ENCODE measurements around the gene MFAP5.
A peak's percentile ranks its signal among the peaks of the same experiment; 100 is the strongest.

MFAP5 gene

DNA sequence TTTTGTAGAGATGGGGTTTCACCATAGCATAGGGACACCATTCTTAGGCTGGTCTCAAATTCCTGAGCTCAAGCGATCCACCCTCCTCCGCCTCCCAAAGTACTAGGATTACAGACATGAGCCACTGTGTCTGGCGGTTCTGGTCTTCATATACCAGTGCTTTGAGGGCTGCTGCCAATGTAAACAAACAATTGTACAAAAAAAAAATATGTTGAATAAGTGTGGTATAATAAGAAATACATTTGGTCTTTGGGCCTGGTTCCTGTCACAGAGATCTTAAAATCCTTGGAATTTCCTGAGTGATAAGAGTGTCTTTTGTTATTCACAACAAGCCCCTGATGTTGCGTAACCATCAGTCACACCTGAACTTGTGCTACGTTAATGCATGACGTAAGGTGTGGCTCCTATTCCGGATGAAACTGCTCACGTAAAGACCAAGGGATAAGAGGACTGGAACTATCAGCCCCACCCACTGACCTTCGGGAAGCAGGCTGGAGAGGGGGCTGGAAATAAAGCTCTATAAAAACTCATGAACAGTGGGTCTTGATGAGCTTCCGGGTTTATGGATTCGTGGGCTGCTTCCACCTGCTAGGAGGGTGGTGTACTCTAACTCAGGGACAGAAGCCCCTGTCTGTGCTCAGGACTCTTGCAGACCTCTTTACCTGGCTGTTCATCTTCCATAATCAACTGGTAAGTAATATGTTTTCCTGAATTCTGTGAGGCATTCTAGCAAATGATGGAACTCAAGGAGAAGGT, 18.7 kb upstream of the MFAP5 start:
- no peaks in the 10 kb centered on the region for H3K36me3 ChIP-seq
- H3K9me3 ChIP-seq (ENCODE audit: severe bottlenecking) = no peaks in the 10 kb centered on the region
- peaks cover 34% of the 10 kb centered on the region for H3K27me3 ChIP-seq (ENCODE audit: insufficient read depth, low read depth, severe bottlenecking)
- DNase-seq = no peak
- TF ChIP-seq CTCF (IDR thresholded peaks at IDR 0.05; ENCODE audit: low read depth, low read length) = no peak
- no peak overlapping the region for H3K4me3 ChIP-seq (ENCODE audit: low read depth, low read length)
- no peak overlapping the region for H3K27ac ChIP-seq

DNA sequence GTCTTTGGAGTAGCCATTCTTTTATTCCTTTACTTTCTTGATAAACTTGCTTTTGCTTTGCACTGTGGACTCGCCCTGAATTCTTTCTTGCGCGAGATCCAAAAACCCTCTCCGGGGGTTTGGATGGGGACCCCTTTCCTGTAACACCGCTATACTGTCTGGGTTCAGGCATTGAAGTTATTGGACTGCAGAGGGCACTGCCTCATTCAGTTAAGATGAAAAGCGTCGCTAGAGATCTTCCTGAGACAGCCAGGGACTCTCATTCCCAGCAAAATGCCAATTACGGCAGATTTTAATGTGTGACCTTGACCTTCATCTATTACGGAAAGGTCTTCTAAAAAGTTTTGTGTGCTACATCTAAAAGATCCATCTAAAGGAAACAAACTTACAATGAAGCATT, 17.9 kb upstream of the MFAP5 start:
- peak; percentile 45; the same call in 1 of the 2 replicates for TF ChIP-seq CTCF (IDR thresholded peaks at IDR 0.05; ENCODE audit: low read depth, low read length)
- Histone ChIP-seq H3K4me3 (ENCODE audit: low read depth, low read length) (no peak overlapping the region), H3K27me3 (ENCODE audit: insufficient read depth, low read depth, severe bottlenecking) (peaks cover 34% of the 10 kb centered on the region), H3K36me3 (no peaks in the 10 kb centered on the region), H3K9me3 (ENCODE audit: severe bottlenecking) (no peaks in the 10 kb centered on the region), H3K27ac (no peak overlapping the region)
- DNase-seq = no peak

GRCh38 chr12:8678661-8679111, 16.1 kb upstream of the MFAP5 start:
- peaks cover 42% of the 10 kb centered on the region for H3K27me3 ChIP-seq (ENCODE audit: insufficient read depth, low read depth, severe bottlenecking)
- DNase-seq = no peak
- TF ChIP-seq CTCF (IDR thresholded peaks at IDR 0.05; ENCODE audit: low read depth, low read length) = no peak
- no peaks in the 10 kb centered on the region for H3K36me3 ChIP-seq
- H3K4me3 ChIP-seq (ENCODE audit: low read depth, low read length) = no peak overlapping the region
- H3K27ac ChIP-seq = no peak overlapping the region
- H3K9me3 ChIP-seq (ENCODE audit: severe bottlenecking) = no peaks in the 10 kb centered on the region

GRCh38 chr12:8677362-8677761, 14.7 kb upstream of the MFAP5 start:
- H3K9me3 ChIP-seq (ENCODE audit: severe bottlenecking) = no peaks in the 10 kb centered on the region
- TF ChIP-seq CTCF (IDR thresholded peaks at IDR 0.05; ENCODE audit: low read depth, low read length) = no peak
- no peak overlapping the region for H3K4me3 ChIP-seq (ENCODE audit: low read depth, low read length)
- peak; percentile 46 for DNase-seq
- no peaks in the 10 kb centered on the region for H3K36me3 ChIP-seq
- H3K27ac ChIP-seq = no peak overlapping the region
- peaks cover 47% of the 10 kb centered on the region for H3K27me3 ChIP-seq (ENCODE audit: insufficient read depth, low read depth, severe bottlenecking)

DNA sequence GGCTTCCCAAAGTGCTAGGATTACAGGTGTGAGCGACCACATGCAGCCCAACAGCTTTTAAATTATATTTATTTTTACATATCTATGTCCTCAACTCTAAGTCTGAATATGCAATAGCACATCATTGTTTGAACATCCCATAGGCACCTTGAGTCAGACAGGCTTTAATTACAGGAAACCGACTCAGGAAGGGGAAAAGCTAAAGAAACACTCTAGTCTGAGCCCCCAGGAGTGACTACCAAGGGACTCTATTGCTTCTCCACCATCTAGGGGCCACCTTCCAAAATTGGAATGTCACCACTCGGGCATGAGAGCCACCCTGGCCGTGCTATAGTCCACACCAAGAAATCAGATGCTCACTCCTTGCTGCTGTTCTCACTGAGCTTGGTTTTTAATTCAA, 14.0 kb upstream of the MFAP5 start:
- Histone ChIP-seq H3K4me3 (ENCODE audit: low read depth, low read length) (no peak overlapping the region), H3K27me3 (ENCODE audit: insufficient read depth, low read depth, severe bottlenecking) (peaks cover 48% of the 10 kb centered on the region), H3K9me3 (ENCODE audit: severe bottlenecking) (no peaks in the 10 kb centered on the region), H3K27ac (no peak overlapping the region), H3K36me3 (no peaks in the 10 kb centered on the region)
- TF ChIP-seq CTCF (IDR thresholded peaks at IDR 0.05; ENCODE audit: low read depth, low read length) = no peak
- no peak for DNase-seq

DNA sequence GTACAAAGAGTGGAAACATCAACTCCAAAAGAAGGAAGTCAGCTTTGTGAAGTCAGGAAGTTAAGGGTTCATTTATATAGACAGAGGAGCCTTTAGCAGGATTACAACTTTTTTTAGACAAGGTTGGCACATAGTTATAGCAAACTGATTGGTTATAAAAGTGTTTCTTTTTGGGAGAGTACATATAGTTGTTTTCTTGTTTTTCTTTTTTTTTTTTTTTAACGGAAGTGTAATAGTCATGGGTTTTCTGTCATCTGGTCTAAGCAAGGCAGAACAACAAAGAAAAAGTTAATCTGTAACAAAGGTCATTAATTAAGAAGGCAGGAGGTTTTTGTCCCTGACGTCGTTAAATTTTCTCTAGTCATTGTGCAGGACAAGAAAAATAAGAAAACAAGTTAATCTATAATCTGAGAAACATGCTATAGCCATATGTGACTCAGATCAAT, 13.0 kb upstream of the MFAP5 start:
- H3K27ac ChIP-seq = no peak overlapping the region
- no peaks in the 10 kb centered on the region for H3K36me3 ChIP-seq
- no peak for DNase-seq
- no peaks in the 10 kb centered on the region for H3K9me3 ChIP-seq (ENCODE audit: severe bottlenecking)
- no peak for TF ChIP-seq CTCF (IDR thresholded peaks at IDR 0.05; ENCODE audit: low read depth, low read length)
- no peak overlapping the region for H3K4me3 ChIP-seq (ENCODE audit: low read depth, low read length)
- H3K27me3 ChIP-seq (ENCODE audit: insufficient read depth, low read depth, severe bottlenecking) = peaks cover 42% of the 10 kb centered on the region

Measured in WERI-Rb-1 (cell line).